ENCODE data around the gene SMARCE1.

The SMARCE1 gene

GRCh38 chr17:40607641-40608040, 40.0 kb downstream of the SMARCE1 start:
- H3K36me3 ChIP-seq (ENCODE audit: control insufficient read depth, low read depth, low read length): no peaks in the 10 kb centered on the region
- no peak overlapping the region for H3K27ac ChIP-seq (ENCODE audit: low read length)
- H3K27me3 ChIP-seq (ENCODE audit: control insufficient read depth, insufficient read depth, low read length): no peaks in the 10 kb centered on the region
- H3K4me3 ChIP-seq (ENCODE audit: low read length): no peak overlapping the region
- peaks cover 2% of the 10 kb centered on the region for H3K4me1 ChIP-seq (ENCODE audit: control insufficient read depth, low read depth, low read length)
- no peaks in the 10 kb centered on the region for H3K9me3 ChIP-seq (ENCODE audit: control insufficient read depth, low read depth, low read length)
- no peak overlapping the region for H3K9ac ChIP-seq (ENCODE audit: low read length)

GRCh38 chr17:40606548-40607353, 40.9 kb downstream of the SMARCE1 start:
- Histone ChIP-seq H3K36me3 (ENCODE audit: control insufficient read depth, low read depth, low read length) (no peaks in the 10 kb centered on the region), H3K4me1 (ENCODE audit: control insufficient read depth, low read depth, low read length) (peaks cover 2% of the 10 kb centered on the region), H3K4me3 (ENCODE audit: low read length) (no peak overlapping the region), H3K9ac (ENCODE audit: low read length) (no peak overlapping the region), H3K27ac (ENCODE audit: low read length) (no peak overlapping the region), H3K27me3 (ENCODE audit: control insufficient read depth, insufficient read depth, low read length) (no peaks in the 10 kb centered on the region), H3K9me3 (ENCODE audit: control insufficient read depth, low read depth, low read length) (no peaks in the 10 kb centered on the region)

GRCh38 chr17:40605306-40605705, 42.3 kb downstream of the SMARCE1 start:
- Histone ChIP-seq H3K4me1 (ENCODE audit: control insufficient read depth, low read depth, low read length) (peaks cover 2% of the 10 kb centered on the region), H3K27me3 (ENCODE audit: control insufficient read depth, insufficient read depth, low read length) (no peaks in the 10 kb centered on the region), H3K36me3 (ENCODE audit: control insufficient read depth, low read depth, low read length) (no peaks in the 10 kb centered on the region), H3K9me3 (ENCODE audit: control insufficient read depth, low read depth, low read length) (no peaks in the 10 kb centered on the region), H3K9ac (ENCODE audit: low read length) (no peak overlapping the region), H3K27ac (ENCODE audit: low read length) (no peak overlapping the region), H3K4me3 (ENCODE audit: low read length) (no peak overlapping the region)

- no peaks in the 10 kb centered on the region for H3K9me3 ChIP-seq (ENCODE audit: control insufficient read depth, low read depth, low read length)
- H3K4me3 ChIP-seq (ENCODE audit: low read length): no peak overlapping the region
- H3K9ac ChIP-seq (ENCODE audit: low read length): no peak overlapping the region
- H3K27ac ChIP-seq (ENCODE audit: low read length): no peak overlapping the region
- no peaks in the 10 kb centered on the region for H3K27me3 ChIP-seq (ENCODE audit: control insufficient read depth, insufficient read depth, low read length)
- H3K36me3 ChIP-seq (ENCODE audit: control insufficient read depth, low read depth, low read length): no peaks in the 10 kb centered on the region
- H3K4me1 ChIP-seq (ENCODE audit: control insufficient read depth, low read depth, low read length): peaks cover 2% of the 10 kb centered on the region
These were observed 43.1 kb downstream of the SMARCE1 start for GRCh38 chr17:40604327-40605080.

GRCh38 chr17:40602445-40603443, 44.9 kb downstream of the SMARCE1 start:
- H3K9ac ChIP-seq (ENCODE audit: low read length): no peak overlapping the region
- no peaks in the 10 kb centered on the region for H3K27me3 ChIP-seq (ENCODE audit: control insufficient read depth, insufficient read depth, low read length)
- no peak overlapping the region for H3K4me3 ChIP-seq (ENCODE audit: low read length)
- H3K9me3 ChIP-seq (ENCODE audit: control insufficient read depth, low read depth, low read length): no peaks in the 10 kb centered on the region
- peaks cover 1% of the 10 kb centered on the region for H3K4me1 ChIP-seq (ENCODE audit: control insufficient read depth, low read depth, low read length)
- H3K36me3 ChIP-seq (ENCODE audit: control insufficient read depth, low read depth, low read length): no peaks in the 10 kb centered on the region
- no peak overlapping the region for H3K27ac ChIP-seq (ENCODE audit: low read length)

- Histone ChIP-seq H3K9me3 (ENCODE audit: control insufficient read depth, low read depth, low read length) (no peaks in the 10 kb centered on the region), H3K27ac (ENCODE audit: low read length) (no peak overlapping the region), H3K36me3 (ENCODE audit: control insufficient read depth, low read depth, low read length) (no peaks in the 10 kb centered on the region), H3K27me3 (ENCODE audit: control insufficient read depth, insufficient read depth, low read length) (no peaks in the 10 kb centered on the region), H3K9ac (ENCODE audit: low read length) (no peak overlapping the region), H3K4me3 (ENCODE audit: low read length) (no peak overlapping the region), H3K4me1 (ENCODE audit: control insufficient read depth, low read depth, low read length) (no peaks in the 10 kb centered on the region)
These were observed 47.1 kb downstream of the SMARCE1 start for GRCh38 chr17:40600486-40601046.

- H3K27ac ChIP-seq (ENCODE audit: low read length): no peak overlapping the region
- H3K36me3 ChIP-seq (ENCODE audit: control insufficient read depth, low read depth, low read length): no peaks in the 10 kb centered on the region
- no peaks in the 10 kb centered on the region for H3K9me3 ChIP-seq (ENCODE audit: control insufficient read depth, low read depth, low read length)
- H3K9ac ChIP-seq (ENCODE audit: low read length): no peak overlapping the region
- no peaks in the 10 kb centered on the region for H3K27me3 ChIP-seq (ENCODE audit: control insufficient read depth, insufficient read depth, low read length)
- no peak overlapping the region for H3K4me3 ChIP-seq (ENCODE audit: low read length)
- H3K4me1 ChIP-seq (ENCODE audit: control insufficient read depth, low read depth, low read length): no peaks in the 10 kb centered on the region
These were observed 48.2 kb downstream of the SMARCE1 start for GRCh38 chr17:40599468-40599763.

- Histone ChIP-seq H3K4me3 (ENCODE audit: low read length) (no peak overlapping the region), H3K9ac (ENCODE audit: low read length) (no peak overlapping the region), H3K27ac (ENCODE audit: low read length) (no peak overlapping the region), H3K36me3 (ENCODE audit: control insufficient read depth, low read depth, low read length) (no peaks in the 10 kb centered on the region), H3K9me3 (ENCODE audit: control insufficient read depth, low read depth, low read length) (no peaks in the 10 kb centered on the region), H3K4me1 (ENCODE audit: control insufficient read depth, low read depth, low read length) (no peaks in the 10 kb centered on the region), H3K27me3 (ENCODE audit: control insufficient read depth, insufficient read depth, low read length) (no peaks in the 10 kb centered on the region)
These were observed 48.8 kb downstream of the SMARCE1 start for GRCh38 chr17:40598619-40599467.

- H3K9ac ChIP-seq (ENCODE audit: low read length): no peak overlapping the region
- H3K4me1 ChIP-seq (ENCODE audit: control insufficient read depth, low read depth, low read length): no peaks in the 10 kb centered on the region
- no peaks in the 10 kb centered on the region for H3K27me3 ChIP-seq (ENCODE audit: control insufficient read depth, insufficient read depth, low read length)
- no peaks in the 10 kb centered on the region for H3K36me3 ChIP-seq (ENCODE audit: control insufficient read depth, low read depth, low read length)
- no peak overlapping the region for H3K27ac ChIP-seq (ENCODE audit: low read length)
- H3K4me3 ChIP-seq (ENCODE audit: low read length): no peak overlapping the region
- no peaks in the 10 kb centered on the region for H3K9me3 ChIP-seq (ENCODE audit: control insufficient read depth, low read depth, low read length)
These were observed 49.4 kb downstream of the SMARCE1 start for GRCh38 chr17:40598301-40598618.

- H3K27me3 ChIP-seq (ENCODE audit: control insufficient read depth, insufficient read depth, low read length): no peaks in the 10 kb centered on the region
- no peaks in the 10 kb centered on the region for H3K4me1 ChIP-seq (ENCODE audit: control insufficient read depth, low read depth, low read length)
- H3K9me3 ChIP-seq (ENCODE audit: control insufficient read depth, low read depth, low read length): no peaks in the 10 kb centered on the region
- no peak overlapping the region for H3K9ac ChIP-seq (ENCODE audit: low read length)
- no peak overlapping the region for H3K27ac ChIP-seq (ENCODE audit: low read length)
- no peaks in the 10 kb centered on the region for H3K36me3 ChIP-seq (ENCODE audit: control insufficient read depth, low read depth, low read length)
- no peak overlapping the region for H3K4me3 ChIP-seq (ENCODE audit: low read length)
These were observed 49.9 kb downstream of the SMARCE1 start for GRCh38 chr17:40597556-40598300.
